Lower leg skin (tissue), 4 donors: ENCODE results near the gene FN3K. TPM values are rescaled to one million over a fixed set of nuclear protein-coding genes. Genes with fewer than 3 reads are reported as not detected.

Experiments
- DNase-seq, 2 donors: peaks; one replicate each; pipeline ENCODE4 v3.0.0-alpha.2; 2019; ENCODE audit warnings: low spot score in 2 of 2
- H3K4me3 ChIP-seq: fragments of 200-600 bp; sonication (generic); 2 replicates; pipeline ENCODE4 v1.5.1; 2017; ENCODE audit warnings: mild to moderate bottlenecking, low read depth; ENCODE audit not compliant: poor library complexity, severe bottlenecking
- POLR2A ChIP-seq, 2 donors: fragments of 450-650 bp; IDR thresholded peaks; one replicate each; pipeline ENCODE4 v1.6.1; 2016 to 2017; ENCODE audit warnings: antibody characterized with exemption in 2 of 2, mild to moderate bottlenecking in 1 of 2, moderate library complexity in 1 of 2
- WGBS, 2 donors: methylation state at CpG; one replicate each; pipeline ENCODE4 v1.1.5; 2018; 5-methylcytosine and 5-hydroxymethylcytosine counted together
- intact Hi-C: fragments of 100-400 bp; cut with DNase I; formaldehyde crosslinking; loops from one replicate; pipeline ENCODE4 v1.15.0; 2023; ENCODE audit warnings: low total_unique reads
- total RNA-seq, 4 donors: library from RNA; depleted of rRNA; stranded (reverse); fragments of >200 nt; gene quantifications; one replicate each; pipeline ENCODE4 v1.1.0, GENCODE V29; 2016
- TF ChIP-seq, protein P1 (sequence below), 3 donors: fragments of 450-650 bp; IDR thresholded peaks; one replicate each; pipeline ENCODE4 v1.5.1; 2016; ENCODE audit warnings: antibody characterized with exemption in 3 of 3, mild to moderate bottlenecking in 3 of 3, moderate library complexity in 2 of 3

The FN3K gene
- total RNA-seq, 4 donors from 2014 or later: 1.4 to 4.8 (median 3.3) TPM

GRCh38 chr17:82726427-82726826, 9.0 kb upstream of the FN3K start:
- WGBS, 2 donors: 96% methylated on average over 10 of the region's 10 CpGs
- TF ChIP-seq, protein P1, sequence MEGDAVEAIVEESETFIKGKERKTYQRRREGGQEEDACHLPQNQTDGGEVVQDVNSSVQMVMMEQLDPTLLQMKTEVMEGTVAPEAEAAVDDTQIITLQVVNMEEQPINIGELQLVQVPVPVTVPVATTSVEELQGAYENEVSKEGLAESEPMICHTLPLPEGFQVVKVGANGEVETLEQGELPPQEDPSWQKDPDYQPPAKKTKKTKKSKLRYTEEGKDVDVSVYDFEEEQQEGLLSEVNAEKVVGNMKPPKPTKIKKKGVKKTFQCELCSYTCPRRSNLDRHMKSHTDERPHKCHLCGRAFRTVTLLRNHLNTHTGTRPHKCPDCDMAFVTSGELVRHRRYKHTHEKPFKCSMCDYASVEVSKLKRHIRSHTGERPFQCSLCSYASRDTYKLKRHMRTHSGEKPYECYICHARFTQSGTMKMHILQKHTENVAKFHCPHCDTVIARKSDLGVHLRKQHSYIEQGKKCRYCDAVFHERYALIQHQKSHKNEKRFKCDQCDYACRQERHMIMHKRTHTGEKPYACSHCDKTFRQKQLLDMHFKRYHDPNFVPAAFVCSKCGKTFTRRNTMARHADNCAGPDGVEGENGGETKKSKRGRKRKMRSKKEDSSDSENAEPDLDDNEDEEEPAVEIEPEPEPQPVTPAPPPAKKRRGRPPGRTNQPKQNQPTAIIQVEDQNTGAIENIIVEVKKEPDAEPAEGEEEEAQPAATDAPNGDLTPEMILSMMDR (IDR thresholded peaks at IDR 0.05): no peak
- TF ChIP-seq POLR2A (IDR thresholded peaks at IDR 0.05): no peak
- H3K4me3 ChIP-seq: no peak overlapping the region
- intact Hi-C loops: no loop called here
- DNase-seq: no peak

GRCh38 chr17:82729479-82730260, 5.7 kb upstream of the FN3K start:
- 88 to 90% methylated on average over 47 of the region's 48 CpGs for WGBS, 2 donors
- TF ChIP-seq, protein P1 (IDR thresholded peaks at IDR 0.05): no peak
- TF ChIP-seq POLR2A (IDR thresholded peaks at IDR 0.05): no peak
- DNase-seq: no peak
- intact Hi-C loops: no loop called here
- no peak overlapping the region for H3K4me3 ChIP-seq

GRCh38 chr17:82732118-82732743, 3.2 kb upstream of the FN3K start:
- intact Hi-C loops: no loop called here
- no peak for TF ChIP-seq POLR2A (IDR thresholded peaks at IDR 0.05)
- TF ChIP-seq, protein P1 (IDR thresholded peaks at IDR 0.05): no peak
- WGBS, 2 donors: 92% methylated on average over 13 of the region's 13 CpGs
- no peak overlapping the region for H3K4me3 ChIP-seq
- DNase-seq: no peak

GRCh38 chr17:82736511-82737185, 1.2 kb downstream of the FN3K start:
- WGBS, 2 donors: 87 to 89% methylated on average over 18 of the region's 18 CpGs
- intact Hi-C loops: no loop called here
- no peak overlapping the region for H3K4me3 ChIP-seq
- TF ChIP-seq, protein P1 (IDR thresholded peaks at IDR 0.05): no peak
- TF ChIP-seq POLR2A (IDR thresholded peaks at IDR 0.05): no peak
- DNase-seq: no peak

DNA sequence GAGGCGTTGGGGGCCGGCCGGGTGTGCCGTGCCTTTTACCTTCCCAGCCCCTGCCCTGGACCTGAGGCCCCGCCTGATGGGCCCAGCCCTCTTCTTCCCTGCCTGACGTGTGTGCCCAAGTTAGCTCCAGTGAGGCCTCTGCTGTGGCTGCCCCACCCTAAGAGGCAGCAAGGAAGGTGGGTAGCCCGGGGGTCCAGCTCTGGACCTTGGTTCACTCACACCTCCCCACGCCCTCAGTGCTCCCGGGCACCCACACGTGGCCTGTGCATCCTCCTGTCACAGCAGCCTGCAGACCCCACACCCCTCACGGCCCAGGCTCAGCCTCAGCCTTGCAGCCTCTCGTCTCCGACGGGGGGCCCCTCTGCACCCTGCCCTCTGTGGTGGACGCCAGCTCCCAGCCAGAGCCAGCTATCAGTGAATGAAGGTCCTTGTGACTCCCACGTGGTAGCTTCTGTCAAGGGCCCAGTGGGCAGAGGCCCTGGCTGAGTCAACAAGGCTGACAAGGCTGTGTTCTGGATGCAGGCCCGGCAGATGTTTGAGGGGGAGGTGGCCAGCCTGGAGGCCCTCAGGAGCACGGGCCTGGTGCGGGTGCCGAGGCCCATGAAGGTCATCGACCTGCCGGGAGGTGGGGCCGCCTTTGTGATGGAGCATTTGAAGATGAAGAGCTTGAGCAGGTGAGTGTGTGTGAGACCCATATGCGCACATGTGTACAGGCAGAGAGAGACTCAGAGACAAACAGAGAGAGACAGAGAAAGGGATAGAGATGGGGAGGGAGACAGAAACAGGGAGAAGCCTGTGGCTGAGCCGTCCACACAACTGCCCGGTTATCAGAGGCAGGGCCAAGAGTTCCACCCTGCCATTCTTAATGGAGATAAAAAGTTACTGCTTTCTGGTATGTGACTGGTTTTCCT, 2.8 kb downstream of the FN3K start:
- 80 to 84% methylated on average over 26 of the region's 26 CpGs for whole genome bisulfite sequencing, 2 donors
- intact Hi-C loops: no loop called here
- DNase-seq: no peak

More for the DNA sequence above, 2.8 kb downstream of the FN3K start:
- H3K4me3 ChIP-seq: no peak overlapping the region
- TF ChIP-seq POLR2A (IDR thresholded peaks at IDR 0.05): no peak
- TF ChIP-seq, protein P1 (IDR thresholded peaks at IDR 0.05): peak in 1 of 3 donors; percentile 7
